GM19351 (cell line): Measurements from ENCODE around the gene KLK11.

Experiments
- ATAC-seq: cut with Tn5 transposase; IDR thresholded peaks from one replicate; pipeline ENCODE4 v1.9.1; 2021; ENCODE audit warnings: mild to moderate bottlenecking, moderate library complexity; ENCODE audit not compliant: unreplicated experiment

The KLK11 gene

GRCh38 chr19:51029718-51030117 is 3.3 kb upstream of the KLK11 start:
- ATAC-seq: no peak

- no peak for ATAC-seq
Measured at GRCh38 chr19:51027873-51028272, 1.5 kb upstream of the KLK11 start.

- no peak for ATAC-seq
Measured at GRCh38 chr19:51027126-51027806, 850 bp upstream of the KLK11 start.

- no peak for ATAC-seq
Measured at GRCh38 chr19:51025809-51026553, 435 bp downstream of the KLK11 start.

- ATAC-seq: no peak
Measured at GRCh38 chr19:51025401-51025800, 1.0 kb downstream of the KLK11 start.

GRCh38 chr19:51024924-51025323 is 1.5 kb downstream of the KLK11 start:
- no peak for ATAC-seq

- ATAC-seq: no peak
Measured at GRCh38 chr19:51023946-51024345, 2.5 kb downstream of the KLK11 start.

GRCh38 chr19:51022526-51022925 is 3.9 kb downstream of the KLK11 start:
- ATAC-seq: no peak

GRCh38 chr19:51020988-51021651 is 5.3 kb downstream of the KLK11 start:
- ATAC-seq: no peak

GRCh38 chr19:51019544-51019925 is 6.9 kb downstream of the KLK11 start, which contains the start of gene KLK10:
Gene KLK10, minus strand, starts transcription at chr19:51019709. Its CDS starts 579 bp downstream, at chr19:51019130.
- ATAC-seq: no peak

- no peak for ATAC-seq
Measured at GRCh38 chr19:51018745-51019543, 7.5 kb downstream of the KLK11 start.

GRCh38 chr19:51016798-51017683 is 9.4 kb downstream of the KLK11 start:
- ATAC-seq: no peak

- no peak for ATAC-seq
Measured at GRCh38 chr19:51015691-51016267, 10.6 kb downstream of the KLK11 start.

GRCh38 chr19:51014242-51014641 is 12.2 kb downstream of the KLK11 start:
- no peak for ATAC-seq

GRCh38 chr19:51012661-51013190 is 13.7 kb downstream of the KLK11 start:
- ATAC-seq: no peak

- ATAC-seq: no peak
Measured at GRCh38 chr19:51010066-51010795, 16.2 kb downstream of the KLK11 start.

- ATAC-seq: no peak
Measured at GRCh38 chr19:51009061-51009891, 17.1 kb downstream of the KLK11 start.

- ATAC-seq: no peak
Measured at GRCh38 chr19:51007488-51007887, 18.9 kb downstream of the KLK11 start.
